ENCODE measurements around the gene THOC1.

The THOC1 gene

DNA sequence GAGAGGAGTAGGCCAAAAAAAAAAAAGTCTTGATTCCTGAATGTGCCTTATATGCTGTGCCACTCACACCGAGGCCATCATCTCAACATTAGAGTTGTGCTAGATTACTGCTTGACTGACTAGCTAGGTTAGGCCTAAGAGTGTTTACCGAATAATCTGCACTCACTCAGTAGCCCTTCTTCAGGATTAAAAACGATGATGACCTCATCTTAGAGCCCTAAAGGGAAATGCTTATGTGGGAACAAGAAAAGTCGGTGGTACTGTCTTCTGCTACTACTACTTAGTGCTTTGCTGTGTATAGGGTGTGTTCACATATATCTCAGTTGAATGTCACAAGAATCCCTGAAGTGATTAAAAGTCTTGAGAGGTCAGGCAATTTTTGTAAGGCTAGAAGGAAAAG lies 54.3 kb downstream of the THOC1 start:
- DNase-seq (ENCODE audit: low read depth in 2 of 2) = no peak

- no peak for DNase-seq (ENCODE audit: low read depth in 2 of 2)
These were observed 55.1 kb downstream of the THOC1 start for GRCh38 chr18:212780-213179.

GRCh38 chr18:211582-211981 lies 56.3 kb downstream of the THOC1 start:
- DNase-seq (ENCODE audit: low read depth in 2 of 2) = no peak

- no peak for DNase-seq (ENCODE audit: low read depth in 2 of 2)
These were observed 57.1 kb downstream of the THOC1 start for GRCh38 chr18:210733-211132.

- no peak for DNase-seq (ENCODE audit: low read depth in 2 of 2)
These were observed 57.8 kb downstream of the THOC1 start for GRCh38 chr18:210075-210474.

DNA sequence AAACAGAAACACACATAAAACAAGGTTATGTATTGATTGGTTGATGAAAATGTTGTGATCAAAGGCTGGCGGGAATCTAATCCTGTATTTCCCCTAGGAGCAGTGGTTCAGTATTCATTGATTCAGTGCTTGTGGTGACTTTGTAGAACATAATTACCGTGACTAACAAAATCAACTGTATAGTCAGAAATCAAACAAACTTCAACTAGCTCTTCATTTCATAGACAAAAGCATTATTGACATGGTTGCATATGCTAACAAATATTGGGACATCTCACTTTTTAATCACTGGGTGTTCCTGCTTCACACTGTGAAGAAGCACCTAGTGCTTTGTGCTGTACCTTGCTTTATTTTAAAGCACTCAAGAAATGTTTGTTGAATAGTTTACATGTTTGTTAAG lies 68.1 kb downstream of the THOC1 start:
- DNase-seq (ENCODE audit: low read depth in 2 of 2) = no peak

GRCh38 chr18:199214-199613 lies 68.6 kb downstream of the THOC1 start:
- no peak for DNase-seq (ENCODE audit: low read depth in 2 of 2)

DNA sequence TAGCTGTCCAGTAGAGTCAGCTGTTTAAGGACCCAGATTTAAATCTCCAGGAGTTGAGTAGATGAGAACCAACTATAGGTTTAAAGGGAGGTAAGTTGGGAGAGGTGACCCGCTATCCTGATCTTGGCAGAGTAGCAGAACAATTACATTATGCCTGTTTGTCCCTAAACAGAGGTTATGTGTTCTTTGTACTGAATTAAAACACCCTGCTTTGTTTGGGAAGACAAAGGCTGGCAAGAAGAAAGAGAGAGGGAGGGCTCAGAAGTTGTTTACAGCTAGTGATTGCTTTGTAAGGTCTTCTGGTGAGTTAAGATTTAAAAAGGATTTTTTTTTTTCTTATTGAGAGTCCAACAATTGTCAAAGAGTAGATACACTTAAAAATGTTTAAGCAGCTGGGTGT lies 72.2 kb downstream of the THOC1 start:
- no peak for DNase-seq (ENCODE audit: low read depth in 2 of 2)

- DNase-seq (ENCODE audit: low read depth in 2 of 2) = no peak
These were observed 75.0 kb downstream of the THOC1 start for GRCh38 chr18:192801-193200.

DNA sequence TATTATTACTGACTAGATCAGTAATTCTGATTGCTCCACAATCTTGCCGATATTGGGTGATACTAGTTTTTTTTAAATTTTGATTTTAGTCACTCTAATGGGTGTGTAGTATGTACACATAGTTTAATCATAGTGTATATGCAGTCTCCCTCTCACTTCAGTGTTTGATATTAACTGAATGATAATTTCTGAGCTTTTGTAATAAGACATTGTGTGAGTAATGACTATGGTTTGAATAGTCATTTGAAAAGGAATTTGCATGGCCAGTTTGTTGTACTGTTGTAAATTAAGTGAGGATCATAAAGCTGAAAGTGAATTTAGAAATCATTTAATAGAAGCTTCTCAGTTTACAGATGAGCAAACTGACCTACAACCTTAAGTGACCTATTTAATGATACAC lies 76.1 kb downstream of the THOC1 start:
- DNase-seq (ENCODE audit: low read depth in 2 of 2) = no peak

- DNase-seq (ENCODE audit: low read depth in 2 of 2) = no peak
These were observed 78.6 kb downstream of the THOC1 start for GRCh38 chr18:189254-189653.

DNA sequence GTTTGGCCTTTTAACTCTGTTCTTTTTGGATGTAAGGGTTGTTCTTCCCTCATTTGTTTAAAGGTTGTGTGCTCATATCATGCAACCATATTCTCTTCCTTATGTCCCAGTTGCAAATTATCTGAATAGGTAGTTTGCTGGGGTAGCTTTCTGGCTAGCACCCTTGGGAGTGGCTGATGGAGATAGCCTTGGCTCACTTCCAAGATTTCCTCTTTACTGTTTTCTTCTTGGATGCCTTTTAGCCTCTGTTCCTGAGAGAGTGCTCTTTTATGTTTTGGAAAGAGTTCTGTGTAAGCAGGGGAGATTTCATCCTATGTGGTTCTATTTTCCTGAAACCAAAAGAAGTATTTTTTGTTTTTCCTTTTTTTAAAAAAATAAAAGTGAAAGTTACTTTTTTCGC lies 84.1 kb downstream of the THOC1 start:
- no peak for DNase-seq (ENCODE audit: low read depth in 2 of 2)

GRCh38 chr18:181711-182110 lies 86.1 kb downstream of the THOC1 start:
- DNase-seq (ENCODE audit: low read depth in 2 of 2) = no peak

- no peak for DNase-seq (ENCODE audit: low read depth in 2 of 2)
These were observed 88.3 kb downstream of the THOC1 start for GRCh38 chr18:179499-179898.

GRCh38 chr18:172361-172760 lies 95.5 kb downstream of the THOC1 start:
- DNase-seq (ENCODE audit: low read depth in 2 of 2) = no peak
